Liver (tissue), 9 donors: ENCODE measurements around the gene PDIA4. TPM values are rescaled to one million over a fixed set of nuclear protein-coding genes. Genes with fewer than 3 reads are reported as not detected.

ENCODE experiments used
- DNase-seq: peaks from one replicate; pipeline ENCODE4 v3.0.0-alpha.2; 2017; ENCODE audit warnings: low spot score
- H3K27ac ChIP-seq, 2 donors: one replicate each; pipeline ENCODE4 v1.7.0; 2013; ENCODE audit warnings: inconsistent platforms in 2 of 2, low read length in 2 of 2, control low read depth in 1 of 2, low read depth in 1 of 2, mild to moderate bottlenecking in 1 of 2
- H3K27me3 ChIP-seq, 4 donors: one replicate each; pipeline versions ENCODE4 v1.6.1 to v1.7.0; 2013; ENCODE audit warnings: low read length in 3 of 4, inconsistent platforms in 1 of 4, mild to moderate bottlenecking in 1 of 4, moderate library complexity in 1 of 4; ENCODE audit not compliant: control insufficient read depth in 4 of 4, insufficient read depth in 4 of 4
- H3K36me3 ChIP-seq, 4 donors: one replicate each; pipeline versions ENCODE4 v1.6.1 to v1.7.0; 2013; ENCODE audit warnings: low read length in 3 of 4, mild to moderate bottlenecking in 3 of 4, low read depth in 1 of 4, moderate library complexity in 1 of 4; ENCODE audit not compliant: control insufficient read depth in 4 of 4, insufficient read depth in 3 of 4
- H3K4me1 ChIP-seq, 4 donors: one replicate each; pipeline versions ENCODE4 v1.6.1 to v1.7.0; 2013; ENCODE audit warnings: low read length in 3 of 4, mild to moderate bottlenecking in 3 of 4, moderate library complexity in 1 of 4; ENCODE audit not compliant: control insufficient read depth in 4 of 4, insufficient read depth in 4 of 4
- H3K4me3 ChIP-seq, 3 donors: one replicate each; pipeline versions ENCODE4 v1.6.1 to v1.7.0; 2013; ENCODE audit warnings: low read length in 3 of 3, control low read depth in 1 of 3, low read depth in 1 of 3, mild to moderate bottlenecking in 1 of 3
- H3K9ac ChIP-seq, 2 donors: one replicate each; pipeline ENCODE4 v1.7.0; 2013; ENCODE audit warnings: low read length in 2 of 2, mild to moderate bottlenecking in 2 of 2, moderate library complexity in 2 of 2, control low read depth in 1 of 2, low read depth in 1 of 2
- H3K9me3 ChIP-seq, 4 donors: one replicate each; pipeline versions ENCODE4 v1.6.1 to v1.7.0; 2013; ENCODE audit warnings: low read length in 3 of 4; ENCODE audit not compliant: control insufficient read depth in 4 of 4
- ATF3 ChIP-seq: IDR thresholded peaks from 2 replicates; pipeline ENCODE4 v1.6.1; 2016; ENCODE audit warnings: antibody characterized with exemption
- CTCF ChIP-seq: fragments of 150-350 bp; IDR thresholded peaks from 2 replicates; pipeline ENCODE4 v1.5.1; 2017; ENCODE audit warnings: improper control_type of control experiment, low read depth, low read length; ENCODE audit not compliant: missing input control
- EGR1 ChIP-seq, 2 donors: IDR thresholded peaks; 2 replicates each; pipeline ENCODE4 v1.6.1; 2016 to 2018; ENCODE audit warnings: antibody characterized with exemption in 2 of 2, low read depth in 2 of 2
- FOXA1 ChIP-seq: IDR thresholded peaks from 2 replicates; pipeline ENCODE4 v1.6.1; 2016; ENCODE audit warnings: antibody characterized with exemption
- FOXA2 ChIP-seq: IDR thresholded peaks from 2 replicates; pipeline ENCODE4 v1.6.1; 2016; ENCODE audit warnings: antibody characterized with exemption
- GABPA ChIP-seq, 2 donors: IDR thresholded peaks in 1 of 2; conservative IDR thresholded peaks in 1 of 2; 2 replicates each; pipeline ENCODE4 v1.6.1; 2016; ENCODE audit warnings: antibody characterized with exemption in 2 of 2, mild to moderate bottlenecking in 1 of 2, moderate library complexity in 1 of 2
- HNF4A ChIP-seq, 2 donors: conservative IDR thresholded peaks; 2 replicates each; pipeline ENCODE4 v1.6.1; 2016; ENCODE audit warnings: antibody characterized with exemption in 2 of 2, mild to moderate bottlenecking in 2 of 2
- HNF4G ChIP-seq: IDR thresholded peaks from 2 replicates; pipeline ENCODE4 v1.6.1; 2016; ENCODE audit warnings: antibody characterized with exemption
- JUND ChIP-seq, 2 donors: IDR thresholded peaks; 2 replicates each; pipeline ENCODE4 v1.6.1; 2016; ENCODE audit warnings: antibody characterized with exemption in 2 of 2
- MAX ChIP-seq: IDR thresholded peaks from 2 replicates; pipeline ENCODE4 v1.6.1; 2016; ENCODE audit warnings: antibody characterized with exemption
- NR2F2 ChIP-seq: IDR thresholded peaks from 2 replicates; pipeline ENCODE4 v1.6.1; 2016; ENCODE audit warnings: antibody characterized with exemption
- RAD21 ChIP-seq, 2 donors: IDR thresholded peaks; 2 replicates each; pipeline ENCODE4 v1.6.1; 2016; ENCODE audit warnings: antibody characterized with exemption in 2 of 2, mild to moderate bottlenecking in 2 of 2
- REST ChIP-seq: IDR thresholded peaks from 2 replicates; pipeline ENCODE4 v1.6.1; 2016; ENCODE audit warnings: antibody characterized with exemption, mild to moderate bottlenecking
- RXRA ChIP-seq, 2 donors: IDR thresholded peaks; 2 replicates each; pipeline ENCODE4 v1.6.1; 2017 to 2018; ENCODE audit warnings: antibody characterized with exemption in 2 of 2, mild to moderate bottlenecking in 1 of 2
- SP1 ChIP-seq: IDR thresholded peaks from 2 replicates; pipeline ENCODE4 v1.6.1; 2018; ENCODE audit warnings: antibody characterized with exemption, mild to moderate bottlenecking
- TAF1 ChIP-seq: conservative IDR thresholded peaks from 2 replicates; pipeline ENCODE4 v1.6.1; 2016; ENCODE audit warnings: antibody characterized with exemption, mild to moderate bottlenecking
- YY1 ChIP-seq: IDR thresholded peaks from 2 replicates; pipeline ENCODE4 v1.6.1; 2016; ENCODE audit warnings: antibody characterized with exemption, mild to moderate bottlenecking
- ZBTB33 ChIP-seq: IDR thresholded peaks from 2 replicates; pipeline ENCODE4 v1.6.1; 2016; ENCODE audit warnings: antibody characterized with exemption
- WGBS: extraction: QIAGEN DNeasy Blood & Tissue Kit; methylation state at CpG from one replicate; pipeline ENCODE4 v1.1.7; 2013; 5-methylcytosine and 5-hydroxymethylcytosine counted together
- polyA plus RNA-seq, 2 donors: library from polyadenylated mRNA; stranded (reverse) in 1 of 2; unstranded in 1 of 2; fragments of 200-250 nt in 1 of 2; fragments of >200 nt in 1 of 2; fragmentation: Nextera tagmentation in 1 of 2; extraction: Ambion mirVana in 1 of 2; gene quantifications; one replicate each; pipeline versions ENCODE4 v1.2.1 to v1.2.3, GENCODE V29; 2013 to 2015
- total RNA-seq, 2 donors: library from RNA; depleted of rRNA; stranded (reverse); fragments of >200 nt; gene quantifications; one replicate each; pipeline ENCODE4 v1.2.3, GENCODE V29; 2014
- donor health status: healthy.
- donor health status: healthy.
- donor health status: healthy.
- donor health status: healthy.
- donor health status: healthy.

The PDIA4 gene
- total and polyA plus RNA-seq, 4 donors, result 133 to 502 (median 233) TPM

- no peak for TF ChIP-seq ZBTB33
- no peak for TF ChIP-seq ATF3
- TF ChIP-seq FOXA2, result no peak
- TF ChIP-seq MAX, result no peak
- TF ChIP-seq GABPA (IDR thresholded peaks at IDR 0.05 in 1 of 2, conservative IDR thresholded peaks at IDR 0.05 in 1 of 2), result no peak
- no peak for TF ChIP-seq FOXA1
Measured at GRCh38 chr7:149074116-149074885, 46.0 kb upstream of the PDIA4 start (continued).

GRCh38 chr7:149072438-149072775, 44.1 kb upstream of the PDIA4 start:
- no peak overlapping the region for H3K27ac ChIP-seq
- no peaks in the 10 kb centered on the region for H3K9me3 ChIP-seq
- DNase-seq, result no peak
- TF ChIP-seq HNF4G (no peak), REST (no peak), EGR1 (IDR thresholded peaks at IDR 0.05; ENCODE audit: low read depth in 2 of 2) (no peak), FOXA1 (no peak), SP1 (no peak), ZBTB33 (no peak), HNF4A (conservative IDR thresholded peaks at IDR 0.05) (no peak), GABPA (IDR thresholded peaks at IDR 0.05 in 1 of 2, conservative IDR thresholded peaks at IDR 0.05 in 1 of 2) (no peak), RAD21 (IDR thresholded peaks at IDR 0.05) (no peak), ATF3 (no peak), NR2F2 (no peak), FOXA2 (no peak), JUND (IDR thresholded peaks at IDR 0.05) (no peak), MAX (no peak), YY1 (no peak), TAF1 (no peak), CTCF (no peak), RXRA (IDR thresholded peaks at IDR 0.05) (no peak)
- peaks cover 1 to 38% (median 22%) of the 10 kb centered on the region in 4 donors for H3K36me3 ChIP-seq
- H3K27me3 ChIP-seq, result no peaks in the 10 kb centered on the region
- H3K4me3 ChIP-seq, result no peak overlapping the region
- no peaks in the 10 kb centered on the region for H3K4me1 ChIP-seq
- WGBS, result 94% methylated on average over 4 of the region's 4 CpGs
- H3K9ac ChIP-seq, result no peak overlapping the region
